G401 (cell line): Measurements from ENCODE around the gene KRTAP17-1. TPM values are rescaled to one million over a fixed set of nuclear protein-coding genes. Genes with fewer than 3 reads are reported as not detected.
"Not testable (repeated sequence)": the region's sequence is repeated elsewhere in the genome, so short reads cannot be mapped to it uniquely, and the experiment has no call there.

Experiments used
- DNase-seq: peaks from one replicate; pipeline ENCODE4 v3.0.0-alpha.2; 2015; ENCODE audit warnings: low spot score
- in situ Hi-C: cut with HindIII; loops from 2 replicates; pipeline ENCODE4 v1.10.0; 2016; ENCODE audit warnings: low sequenced_read_pairs, mixed read lengths
- total RNA-seq: library from RNA; depleted of rRNA; stranded (reverse); fragments of >200 nt; shearing (Covaris generic); gene quantifications from 2 replicates; pipeline ENCODE4 v1.2.3, GENCODE V29; 2014

Gene KRTAP17-1
- total RNA-seq, 1 experiment from 2014 or later: not detected

DNA sequence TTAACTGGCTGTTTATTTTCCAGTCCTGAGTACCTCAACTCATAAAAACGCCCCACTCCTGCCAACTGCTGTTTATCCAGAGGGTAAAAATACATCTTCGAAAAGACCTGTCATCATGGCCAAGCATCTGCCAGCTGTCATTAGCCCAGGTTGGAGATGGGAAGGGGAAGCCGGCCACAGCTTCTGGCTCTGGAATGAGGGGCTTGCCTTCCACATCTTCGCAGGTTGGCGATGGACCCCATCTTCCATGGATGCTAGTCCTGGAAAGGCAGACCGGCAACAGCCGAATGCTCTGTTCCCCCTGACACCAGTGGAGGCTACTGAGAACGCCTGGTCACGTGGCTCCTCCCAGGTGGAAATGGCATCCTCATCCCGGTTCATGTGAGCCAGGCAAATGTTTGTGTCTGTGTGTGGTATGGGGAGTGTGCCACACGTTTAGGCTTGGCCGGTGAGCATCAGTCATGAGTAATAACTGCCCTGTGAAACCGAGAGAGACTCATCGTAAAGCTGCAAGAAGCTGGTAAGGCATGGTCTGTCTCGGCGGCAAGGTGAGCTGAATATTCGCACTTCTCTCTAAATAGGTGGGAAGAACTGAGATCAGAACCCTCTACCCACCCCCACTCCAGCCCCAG lies 420 bp upstream of the KRTAP17-1 start:
- no peak for DNase-seq
- in situ Hi-C loops: no loop called here

DNA sequence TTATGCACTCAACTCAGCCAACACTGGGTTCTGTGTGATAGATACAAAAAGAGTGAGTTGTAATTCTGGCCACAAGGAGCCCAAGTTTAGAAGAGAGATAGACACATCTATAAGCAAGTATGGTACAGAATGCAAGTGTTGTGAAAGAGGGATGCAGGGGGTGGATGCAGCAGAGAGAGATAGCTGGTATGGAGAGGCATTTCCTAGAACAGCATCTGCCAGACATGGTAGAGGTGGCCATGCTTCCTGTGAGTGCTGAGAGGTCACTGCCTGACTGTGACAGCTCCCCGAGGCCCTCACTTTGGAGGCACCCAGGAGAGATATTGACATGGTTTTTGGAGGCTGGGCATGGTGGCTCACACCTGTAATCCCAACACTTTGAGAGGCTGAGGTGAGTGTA lies 4.4 kb downstream of the KRTAP17-1 start:
- in situ Hi-C loops: no loop called here
- no peak for DNase-seq

DNA sequence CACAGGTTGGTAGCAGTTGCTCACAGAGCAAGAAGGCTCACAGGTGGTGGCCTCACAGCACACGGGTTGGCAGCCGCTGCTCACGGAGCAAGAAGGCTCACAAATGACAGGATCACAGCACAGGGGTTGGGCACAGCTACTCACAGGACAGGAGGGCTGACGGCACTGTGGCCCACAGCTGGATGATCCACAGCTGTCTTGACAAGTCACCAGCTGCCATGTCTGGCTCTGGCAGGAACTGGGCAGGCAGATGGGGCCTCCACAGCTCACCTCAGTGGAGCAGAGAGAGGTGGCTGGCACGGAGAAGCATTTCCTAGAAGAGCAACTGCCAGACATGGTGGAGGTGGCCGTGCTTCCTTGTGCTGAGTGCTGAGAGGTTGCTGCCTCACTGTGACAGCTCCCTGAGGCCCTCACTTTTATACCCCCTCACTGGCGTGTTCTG lies 6.6 kb downstream of the KRTAP17-1 start, which contains the start of gene KRTAP16-1:
KRTAP16-1 (minus strand) TSS at position 392 of the 442 bp plus-strand sequence; CDS start at position 336, 56 bp downstream.
- peak; percentile 65 for DNase-seq
- in situ Hi-C loops: no loop called here

DNA sequence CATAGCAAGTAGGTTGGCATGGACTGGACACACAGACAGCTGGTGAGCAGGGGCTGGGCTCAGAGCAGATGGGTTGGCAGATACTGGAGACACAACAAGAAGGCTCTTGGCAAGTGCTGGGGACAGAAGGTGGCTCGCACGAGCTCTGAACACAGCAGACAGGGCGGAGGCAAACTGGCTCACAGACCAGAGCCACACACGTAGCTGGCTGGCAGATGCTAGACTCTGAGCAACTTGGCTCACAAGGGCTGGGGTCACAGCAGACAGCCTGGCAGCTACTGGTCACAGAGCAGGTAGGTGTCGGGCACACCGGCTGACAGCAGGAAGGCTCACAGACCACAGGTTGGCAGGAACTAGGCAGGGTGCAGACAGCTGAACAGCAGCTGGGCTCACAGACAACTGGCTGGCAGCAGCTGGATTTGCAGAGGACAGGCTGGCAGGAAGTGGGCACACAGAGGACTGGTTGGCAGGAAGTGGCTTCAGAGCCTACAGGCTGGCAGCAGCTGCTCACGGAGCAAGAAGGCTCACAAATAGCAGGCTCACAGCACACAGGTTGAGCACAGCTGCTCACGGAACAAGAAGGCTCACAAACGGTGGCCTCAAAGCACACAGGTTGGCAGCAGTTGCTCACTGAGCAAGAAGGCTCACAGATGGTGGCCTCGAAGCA lies 7.1 kb downstream of the KRTAP17-1 start:
- DNase-seq: peak; percentile 94

DNA sequence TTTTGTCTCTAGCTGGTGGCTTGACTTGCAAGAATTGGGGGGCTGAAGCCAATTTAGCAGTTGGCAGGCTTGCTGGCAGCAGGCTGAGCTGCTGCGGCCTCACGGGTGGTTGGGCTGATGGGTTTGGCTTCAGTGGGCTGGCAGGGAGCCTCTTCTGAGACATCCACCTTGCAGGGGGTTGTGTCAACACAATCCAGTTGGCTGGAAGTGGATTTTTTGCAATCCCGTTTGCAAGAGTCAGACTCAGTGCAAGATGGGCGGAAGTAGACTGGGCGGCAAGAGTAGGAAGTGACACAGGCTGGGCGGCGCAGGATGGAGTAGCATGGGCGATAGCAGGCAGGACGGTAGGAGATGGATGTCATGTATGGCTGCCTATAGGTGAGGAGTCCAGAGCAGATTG lies 7.9 kb downstream of the KRTAP17-1 start:
- in situ Hi-C loops: no loop called here
- peak; percentile 91 for DNase-seq

More for the DNA sequence above, 7.1 kb downstream of the KRTAP17-1 start:
- in situ Hi-C loops: no loop called here

DNA sequence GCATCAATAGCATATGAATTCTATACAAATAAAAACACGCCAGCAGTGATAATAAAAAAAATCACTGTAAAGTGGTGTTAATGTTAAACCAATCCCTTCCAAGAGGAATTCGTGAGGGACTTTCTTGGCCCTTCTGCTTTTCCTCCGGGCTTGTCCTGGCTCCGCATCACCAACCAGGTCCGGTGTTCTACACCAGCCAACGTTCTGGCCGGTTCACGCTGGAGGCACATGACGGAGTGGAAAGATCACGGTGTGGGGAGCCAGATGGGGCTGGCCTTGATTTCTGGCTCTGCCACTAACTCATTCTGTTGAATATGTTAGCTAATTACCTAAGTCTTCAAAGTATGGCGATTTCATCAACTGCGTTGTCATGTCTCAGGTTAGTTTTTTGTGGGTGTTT lies 11.4 kb downstream of the KRTAP17-1 start:
- peak; percentile 48 for DNase-seq
- in situ Hi-C loops: no loop called here

DNA sequence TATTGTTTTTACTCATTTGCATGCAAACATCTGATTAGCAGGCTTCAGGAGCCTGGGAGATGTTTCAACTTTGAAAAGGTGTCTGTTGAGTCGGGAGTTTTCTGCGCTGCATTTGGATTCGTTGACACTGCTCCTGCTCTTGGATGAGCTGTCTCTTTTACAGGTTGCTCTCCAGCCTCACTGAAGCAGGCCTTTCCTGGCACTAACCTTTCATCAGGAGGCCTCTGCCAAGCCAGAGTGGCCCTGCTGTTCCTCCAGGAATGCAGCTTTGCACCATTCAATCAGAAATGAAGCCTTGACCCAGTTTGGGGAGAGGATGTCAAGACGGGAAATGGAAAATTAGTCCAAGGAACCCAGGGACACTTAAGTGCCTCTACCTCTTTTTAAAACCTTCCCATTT lies 12.5 kb downstream of the KRTAP17-1 start:
- in situ Hi-C loops: no loop called here
- DNase-seq: peak; percentile 80

DNA sequence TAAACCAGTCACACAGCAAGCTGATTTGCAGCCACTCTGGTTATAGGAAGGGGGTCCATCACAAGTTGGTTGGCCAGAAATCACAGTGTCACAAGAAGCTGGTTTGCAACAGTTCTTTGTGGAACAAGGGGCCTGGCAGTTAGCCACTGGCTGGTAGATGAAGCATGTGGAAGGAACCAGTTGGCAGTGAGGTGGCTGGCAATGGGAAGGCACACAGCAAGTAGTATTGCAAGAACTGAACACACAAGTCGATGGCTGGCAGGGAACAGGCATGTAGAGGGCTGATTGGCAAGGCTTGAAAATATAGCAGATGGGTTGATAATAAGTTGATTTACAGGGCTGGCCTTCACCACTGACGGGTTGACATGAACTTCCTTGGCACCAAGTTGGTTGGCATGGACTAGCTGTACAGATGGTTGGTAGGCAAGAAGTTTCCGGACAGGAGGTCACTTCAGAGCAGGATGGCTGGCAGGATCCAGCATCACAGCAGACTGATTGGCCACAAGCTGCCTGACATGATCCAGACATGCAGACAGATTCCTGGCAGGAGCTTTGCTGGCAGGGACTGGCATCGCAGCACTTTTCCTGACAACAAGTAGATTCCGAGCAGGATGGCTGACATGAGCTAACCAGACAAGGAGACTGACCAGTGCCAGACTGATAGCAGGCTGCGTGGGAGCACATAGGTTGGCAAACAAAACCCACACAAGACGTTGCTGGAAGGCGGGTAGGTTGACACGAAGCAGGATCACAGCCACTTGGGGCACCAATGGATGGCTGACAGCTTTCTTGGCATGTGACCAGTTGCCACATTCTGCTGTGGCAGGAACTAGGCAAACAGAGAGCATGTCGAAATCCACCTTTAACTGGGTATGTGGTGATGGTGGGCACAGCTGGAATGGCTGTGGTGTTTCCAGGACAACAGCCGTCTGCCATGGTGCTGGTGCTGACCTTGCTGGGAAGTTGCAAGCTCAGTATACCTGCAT lies 13.3 kb downstream of the KRTAP17-1 start, which contains the start of gene KRTAP29-1:
KRTAP29-1 (minus strand) TSS at position 936 of the 986 bp plus-strand sequence; CDS start at position 936, 0 bp downstream.
- in situ Hi-C loops: no loop called here
- DNase-seq: peak; percentile 99

DNA sequence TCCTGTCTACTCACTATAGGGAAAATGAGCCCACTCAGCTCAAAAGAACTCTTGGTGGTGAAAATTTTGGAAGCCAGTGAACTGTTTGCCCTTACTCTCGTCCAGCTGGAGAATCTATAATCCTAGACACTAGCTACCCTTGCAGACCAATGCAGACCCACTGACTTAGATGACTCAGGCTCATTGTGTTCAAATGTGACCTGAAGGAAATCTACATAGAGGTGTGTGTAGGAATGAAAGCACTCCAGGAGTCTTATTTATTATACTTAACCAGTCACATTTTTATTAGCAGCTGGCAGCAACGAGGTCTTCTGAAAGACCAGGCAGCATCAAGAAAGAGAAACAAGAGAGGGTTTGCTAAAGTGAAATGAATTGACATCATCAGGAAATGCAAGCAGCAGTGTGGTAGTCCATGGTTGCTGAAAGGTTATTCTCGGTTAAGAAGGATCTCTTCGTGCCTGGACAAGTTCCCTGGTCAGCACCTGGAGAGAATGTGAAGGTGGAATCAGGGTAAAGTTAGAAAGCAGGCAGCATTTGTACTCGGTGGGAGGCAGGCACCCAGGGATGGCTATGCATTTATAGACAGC lies 14.2 kb downstream of the KRTAP17-1 start:
- in situ Hi-C loops: no loop called here
- no peak for DNase-seq

DNA sequence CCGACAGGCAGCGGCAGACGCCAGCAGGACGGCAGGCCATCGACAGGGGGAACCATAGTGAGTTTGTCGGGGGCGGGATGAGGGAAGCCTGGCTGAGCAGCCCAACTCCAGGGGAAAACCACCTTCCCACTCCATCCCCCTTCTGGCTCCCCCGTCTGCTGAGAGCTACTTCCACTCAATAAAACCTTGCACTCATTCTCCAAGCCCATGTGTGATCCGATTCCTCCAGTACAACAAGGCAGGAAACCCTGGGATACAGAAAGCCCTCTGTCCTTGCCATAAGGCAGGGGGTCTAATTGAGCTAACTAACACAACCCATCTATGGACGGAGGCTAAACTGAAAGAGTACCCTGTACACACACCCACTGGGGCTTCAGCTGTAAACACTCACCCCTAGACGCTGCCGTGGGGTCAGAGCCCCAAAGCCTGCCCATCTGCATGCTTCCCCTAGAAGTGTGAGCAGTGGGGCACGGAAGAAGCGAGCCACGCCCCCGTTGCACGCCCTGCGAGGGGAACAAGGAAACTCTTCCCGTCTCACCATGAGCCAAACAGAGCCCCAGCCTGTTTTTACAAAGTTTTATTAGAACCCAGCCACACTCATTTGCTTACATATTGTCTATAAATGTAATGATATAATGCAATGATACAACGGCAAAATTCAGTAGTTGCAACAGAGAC lies 16.9 kb downstream of the KRTAP17-1 start:
- DNase-seq: no peak
- in situ Hi-C loops: no loop called here

DNA sequence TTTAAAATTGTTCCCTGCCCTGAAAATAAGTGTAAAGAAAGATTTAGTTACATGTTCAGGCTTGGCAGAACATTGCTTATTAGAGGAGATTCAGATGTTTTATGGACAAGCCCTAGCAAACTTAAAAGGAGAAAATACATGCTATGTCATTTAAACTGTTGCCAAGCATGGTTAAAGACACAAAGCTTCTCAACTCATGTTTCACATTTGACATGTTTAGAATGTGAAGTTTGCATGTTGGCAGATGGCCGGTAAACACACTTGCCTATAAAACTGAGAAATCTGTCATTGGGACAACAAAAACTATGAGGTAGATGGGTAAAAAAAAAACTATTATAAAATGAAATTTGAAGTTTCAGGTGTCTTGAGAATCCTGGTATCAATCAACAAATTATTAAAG lies 18.7 kb downstream of the KRTAP17-1 start:
- DNase-seq: no peak
- in situ Hi-C loops: no loop called here

DNA sequence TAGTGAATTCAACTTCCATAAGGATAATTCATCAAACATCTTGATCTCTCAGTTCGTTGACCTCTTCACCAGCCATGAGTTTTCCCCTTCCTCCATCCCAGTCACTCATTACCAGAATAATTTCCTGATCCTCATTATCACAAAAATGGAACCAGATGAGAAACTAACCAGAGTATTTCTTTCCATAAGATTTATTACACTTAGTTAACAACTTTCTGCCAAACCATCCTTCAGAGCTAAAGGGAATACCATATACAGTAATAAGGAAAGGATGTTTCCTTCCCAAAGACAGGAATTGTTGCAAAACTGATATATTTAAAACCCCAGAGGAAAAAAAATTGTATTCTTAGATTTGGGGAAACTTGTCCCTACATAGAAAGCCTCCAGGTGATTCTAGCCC lies 21.5 kb downstream of the KRTAP17-1 start:
- in situ Hi-C loops: no loop called here
- DNase-seq: no peak

DNA sequence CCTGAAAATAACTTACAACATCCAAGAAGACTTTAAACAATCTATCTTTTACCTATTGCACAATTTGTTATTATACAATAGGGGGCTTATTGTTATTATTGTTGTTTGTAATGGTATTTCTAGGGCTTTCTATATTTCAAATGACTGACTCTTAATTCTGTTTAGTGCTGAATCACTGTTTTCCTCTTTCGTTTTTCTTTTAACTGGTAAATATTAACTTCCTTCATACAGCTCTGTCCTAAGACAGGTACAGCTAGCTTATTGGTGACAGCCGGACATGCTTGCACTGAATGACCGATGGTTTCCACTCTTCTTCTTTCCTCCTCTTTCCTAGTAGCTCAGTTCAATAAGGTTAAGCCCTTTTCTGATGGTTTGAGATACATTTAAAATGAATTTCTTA lies 28.5 kb downstream of the KRTAP17-1 start:
- no peak for DNase-seq
- in situ Hi-C loops: no loop called here

DNA sequence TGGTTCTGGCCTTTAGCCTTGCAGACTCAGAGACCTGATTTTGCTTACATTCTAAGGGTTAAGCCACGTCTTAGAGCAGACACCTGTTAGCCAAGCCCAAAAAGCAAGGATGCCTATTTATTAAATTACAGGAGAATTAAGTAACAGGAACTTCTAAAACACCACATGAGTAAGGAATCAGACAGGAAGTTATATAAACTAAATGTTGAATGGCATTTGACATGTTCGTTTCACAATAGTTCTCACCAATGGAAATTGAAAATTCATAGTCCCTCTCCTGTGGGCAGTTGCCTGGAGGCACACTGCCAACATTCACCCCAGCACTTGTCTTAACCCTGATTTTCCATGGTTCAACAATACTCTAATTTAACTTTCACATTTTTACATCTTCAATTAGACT lies 31.0 kb downstream of the KRTAP17-1 start:
- DNase-seq: no peak
- in situ Hi-C loops: no loop called here

DNA sequence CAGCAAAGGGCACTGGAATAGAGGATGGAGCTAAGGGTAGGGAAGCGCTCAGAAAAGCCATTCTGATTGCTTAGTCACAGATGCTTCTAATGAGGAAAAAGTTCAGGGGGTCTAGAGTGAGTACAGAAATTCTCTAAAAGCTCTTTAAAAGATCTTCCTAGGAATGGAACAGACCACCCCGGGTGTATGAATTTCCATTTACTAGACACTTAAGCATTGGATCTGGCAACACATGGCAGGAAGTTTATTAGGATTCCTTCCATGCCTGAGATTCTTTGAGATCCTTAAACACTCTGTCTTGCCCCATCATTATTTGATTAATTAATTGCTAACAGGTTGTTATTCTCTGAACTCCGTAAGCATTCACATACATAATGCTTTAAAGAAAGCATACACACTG lies 31.5 kb downstream of the KRTAP17-1 start:
- in situ Hi-C loops: no loop called here
- no peak for DNase-seq

DNA sequence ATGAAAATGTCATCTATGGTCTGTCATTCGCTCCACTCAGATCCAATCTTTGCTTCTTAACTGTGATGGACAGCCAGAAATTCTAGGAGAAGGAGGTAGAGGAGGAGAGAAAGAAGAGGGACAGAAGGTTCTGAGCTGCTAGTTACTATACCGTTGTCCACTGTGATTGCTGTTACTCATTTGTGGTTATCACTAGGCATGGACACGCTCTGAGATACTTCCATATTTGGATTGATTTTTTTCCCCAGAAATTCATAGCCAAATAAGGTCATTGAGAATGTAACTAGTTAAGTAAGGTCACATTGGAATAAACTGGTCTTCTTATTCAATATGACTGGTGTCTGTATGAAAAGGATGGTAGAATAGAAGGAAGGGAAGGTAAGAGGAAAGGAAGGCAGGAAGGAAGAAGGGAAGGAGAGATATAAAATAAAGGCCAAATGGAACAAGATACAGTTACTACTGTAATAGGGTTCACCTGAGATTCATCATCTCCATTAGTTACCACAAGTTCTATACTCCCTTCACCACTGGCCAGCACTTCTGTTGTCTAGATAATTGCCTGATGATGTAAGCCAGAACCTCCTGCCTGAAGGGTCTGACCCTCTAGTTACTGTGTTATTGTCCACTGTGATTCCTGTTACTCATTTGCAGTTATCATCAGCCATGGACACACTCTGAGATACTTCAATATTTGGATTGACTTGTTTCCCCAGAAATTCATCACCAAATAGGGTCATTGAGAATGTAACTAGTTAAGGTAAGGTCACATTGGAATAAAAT lies 37.1 kb downstream of the KRTAP17-1 start:
- DNase-seq: no peak
- in situ Hi-C loops: no loop called here

DNA sequence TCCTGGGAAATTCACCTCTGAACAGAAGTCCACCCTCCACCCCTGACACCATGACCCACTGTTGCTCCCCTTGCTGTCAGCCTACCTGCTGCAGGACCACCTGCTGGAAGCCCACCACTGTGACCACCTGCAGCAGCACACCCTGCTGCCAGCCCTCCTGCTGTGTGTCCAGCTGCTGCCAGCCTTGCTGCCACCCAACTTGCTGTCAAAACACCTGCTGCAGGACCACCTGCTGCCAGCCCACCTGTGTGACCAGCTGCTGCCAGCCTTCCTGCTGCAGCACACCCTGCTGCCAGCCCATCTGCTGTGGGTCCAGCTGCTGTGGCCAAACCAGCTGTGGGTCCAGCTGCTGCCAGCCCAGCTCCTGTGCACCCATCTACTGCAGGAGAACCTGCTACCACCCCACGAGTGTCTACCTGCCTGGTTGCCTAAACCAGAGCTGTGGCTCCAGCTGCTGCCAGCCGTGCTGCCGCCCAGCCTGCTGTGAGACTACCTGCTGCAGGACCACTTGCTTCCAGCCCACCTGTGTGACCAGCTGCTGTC lies 39.8 kb downstream of the KRTAP17-1 start, which contains the start of gene KRTAP9-7:
KRTAP9-7 (plus strand) TSS at position 51 of the 543 bp plus-strand sequence; CDS start at position 51, 0 bp downstream.
- DNase-seq, in situ Hi-C loops: not testable (repeated sequence)

DNA sequence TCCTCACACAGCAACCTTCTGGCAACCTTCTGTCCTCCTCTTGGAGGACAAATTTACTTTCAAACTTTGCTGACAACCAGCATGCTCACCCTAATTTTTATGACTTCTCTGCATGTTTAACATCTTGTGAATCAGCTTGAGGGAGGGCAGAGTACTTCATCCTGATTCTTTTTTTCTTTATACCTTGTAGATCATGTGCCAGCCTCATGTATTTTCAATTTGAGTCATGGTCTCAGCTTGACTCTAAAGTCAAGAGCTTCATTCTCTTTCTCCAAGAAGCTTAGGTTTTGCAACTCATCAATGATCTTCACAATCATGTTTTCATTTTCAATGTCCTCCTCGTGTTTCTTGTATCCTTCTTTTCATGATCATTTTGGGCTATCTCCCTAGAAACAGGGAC lies 43.7 kb downstream of the KRTAP17-1 start:
- in situ Hi-C loops: no loop called here
- no peak for DNase-seq
